Kidney epithelial cell (primary cell): ENCODE data around the gene AAR2. TPM values are rescaled to one million over a fixed set of nuclear protein-coding genes. Genes with fewer than 3 reads are reported as not detected.

Experiments used
- DNase-seq: peaks from one replicate; pipeline ENCODE4 v3.0.0-alpha.2; 2010; ENCODE audit warnings: low read depth
- H3K27me3 ChIP-seq: 2 replicates; pipeline ENCODE4 v1.6.0; 2011; ENCODE audit warnings: low read length; ENCODE audit not compliant: control insufficient read depth, insufficient read depth
- H3K36me3 ChIP-seq: 2 replicates; pipeline ENCODE4 v1.5.1; 2011; ENCODE audit warnings: low read length; ENCODE audit not compliant: control insufficient read depth, insufficient read depth
- H3K4me3 ChIP-seq: 2 replicates; pipeline ENCODE4 v1.5.1; 2011; ENCODE audit warnings: low read depth, mild to moderate bottlenecking, control low read depth, low read length
- total RNA-seq: library from RNA; depleted of rRNA; stranded (reverse); fragments of >200 nt; gene quantifications from 2 replicates; pipeline ENCODE4 v1.2.3, GENCODE V29; 2015
- TF ChIP-seq, protein P1 (sequence below): IDR thresholded peaks from 2 replicates; pipeline ENCODE4 v1.5.1; 2011; ENCODE audit warnings: mild to moderate bottlenecking, moderate library complexity, low read length, control low read depth, inconsistent platforms; ENCODE audit not compliant: insufficient read depth, poor library complexity, severe bottlenecking

AAR2 gene
- total RNA-seq, 1 donor from 2014 or later: 30.1 TPM

GRCh38 chr20:36228770-36229169, 7.5 kb upstream of the AAR2 start:
- no peaks in the 10 kb centered on the region for H3K27me3 ChIP-seq
- no peak for DNase-seq
- TF ChIP-seq, protein P1, sequence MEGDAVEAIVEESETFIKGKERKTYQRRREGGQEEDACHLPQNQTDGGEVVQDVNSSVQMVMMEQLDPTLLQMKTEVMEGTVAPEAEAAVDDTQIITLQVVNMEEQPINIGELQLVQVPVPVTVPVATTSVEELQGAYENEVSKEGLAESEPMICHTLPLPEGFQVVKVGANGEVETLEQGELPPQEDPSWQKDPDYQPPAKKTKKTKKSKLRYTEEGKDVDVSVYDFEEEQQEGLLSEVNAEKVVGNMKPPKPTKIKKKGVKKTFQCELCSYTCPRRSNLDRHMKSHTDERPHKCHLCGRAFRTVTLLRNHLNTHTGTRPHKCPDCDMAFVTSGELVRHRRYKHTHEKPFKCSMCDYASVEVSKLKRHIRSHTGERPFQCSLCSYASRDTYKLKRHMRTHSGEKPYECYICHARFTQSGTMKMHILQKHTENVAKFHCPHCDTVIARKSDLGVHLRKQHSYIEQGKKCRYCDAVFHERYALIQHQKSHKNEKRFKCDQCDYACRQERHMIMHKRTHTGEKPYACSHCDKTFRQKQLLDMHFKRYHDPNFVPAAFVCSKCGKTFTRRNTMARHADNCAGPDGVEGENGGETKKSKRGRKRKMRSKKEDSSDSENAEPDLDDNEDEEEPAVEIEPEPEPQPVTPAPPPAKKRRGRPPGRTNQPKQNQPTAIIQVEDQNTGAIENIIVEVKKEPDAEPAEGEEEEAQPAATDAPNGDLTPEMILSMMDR: no peak
- H3K4me3 ChIP-seq: no peak overlapping the region
- no peaks in the 10 kb centered on the region for H3K36me3 ChIP-seq

DNA sequence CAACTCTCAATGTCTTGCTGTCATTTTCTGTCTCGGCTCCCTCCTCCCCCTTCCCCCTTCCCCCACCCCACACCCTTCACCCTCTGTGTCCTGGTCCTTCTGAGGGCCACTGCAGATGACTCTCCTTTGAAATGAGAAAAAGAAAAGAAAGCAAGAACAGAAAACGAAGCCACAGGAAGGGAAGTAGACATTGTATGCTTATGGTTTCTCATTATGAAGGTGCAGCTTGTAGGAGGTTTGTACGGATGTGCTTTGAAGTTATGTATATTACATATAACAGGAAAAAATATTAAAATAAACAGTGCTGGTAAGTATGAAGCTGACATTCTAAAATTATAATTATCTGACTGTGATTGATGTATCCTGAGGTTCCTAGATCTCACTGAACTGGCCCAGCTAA, 6.3 kb upstream of the AAR2 start:
- Histone ChIP-seq H3K36me3 (no peaks in the 10 kb centered on the region), H3K27me3 (no peaks in the 10 kb centered on the region), H3K4me3 (no peak overlapping the region)
- TF ChIP-seq, protein P1: no peak
- DNase-seq: no peak

DNA sequence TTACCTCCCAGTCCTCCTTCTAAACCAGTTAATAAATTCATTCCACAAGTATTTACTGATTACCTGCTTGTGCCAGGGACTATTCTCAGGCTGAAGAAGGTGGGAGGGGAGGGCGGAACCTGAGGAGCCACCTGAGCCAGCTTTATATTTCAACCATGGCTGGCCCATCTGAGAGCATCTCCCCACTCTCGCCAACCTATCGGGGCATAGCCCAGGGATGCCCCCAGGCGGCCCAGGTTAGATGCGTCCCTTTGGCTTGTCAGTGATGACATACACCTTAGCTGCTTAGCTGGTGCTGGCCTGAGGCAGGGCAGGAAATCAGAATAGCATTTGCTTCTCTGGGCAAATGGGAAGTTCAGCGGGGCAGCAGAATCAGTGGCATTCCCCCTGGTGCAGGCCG, 4.9 kb upstream of the AAR2 start:
- no peak for DNase-seq
- no peaks in the 10 kb centered on the region for H3K27me3 ChIP-seq
- TF ChIP-seq, protein P1: no peak
- no peaks in the 10 kb centered on the region for H3K36me3 ChIP-seq
- H3K4me3 ChIP-seq: no peak overlapping the region

DNA sequence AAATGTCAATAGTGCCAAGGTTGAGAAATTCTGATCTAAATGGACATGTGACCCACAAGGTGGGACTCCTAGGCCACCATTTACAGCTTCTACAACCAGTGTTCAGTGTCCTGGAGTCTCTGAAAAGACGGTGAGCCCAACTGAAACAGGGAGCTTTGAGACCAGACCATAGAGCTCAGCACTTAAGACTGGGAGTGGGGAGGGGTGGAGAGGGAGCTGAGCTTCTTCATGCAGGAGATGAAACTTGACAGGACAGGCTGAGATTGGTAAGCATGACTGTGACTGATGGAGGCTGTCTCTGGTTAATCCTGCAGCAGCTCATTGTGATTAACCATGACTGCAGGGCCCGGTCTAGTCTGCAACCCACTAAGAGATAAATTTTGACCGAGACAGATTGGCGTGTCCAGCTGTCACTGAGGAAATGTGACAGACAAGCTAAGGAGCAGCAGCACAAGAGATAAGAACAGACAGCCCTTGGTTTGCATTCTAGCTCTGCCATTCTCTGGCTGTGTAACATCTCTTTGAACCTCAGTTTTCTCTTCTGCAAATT, 1.4 kb upstream of the AAR2 start:
- DNase-seq: no peak
- no peak overlapping the region for H3K4me3 ChIP-seq
- H3K27me3 ChIP-seq: no peaks in the 10 kb centered on the region
- H3K36me3 ChIP-seq: no peaks in the 10 kb centered on the region
- TF ChIP-seq, protein P1: no peak

- TF ChIP-seq, protein P1: no peak
- Histone ChIP-seq H3K27me3 (no peaks in the 10 kb centered on the region), H3K36me3 (peaks cover 2% of the 10 kb centered on the region), H3K4me3 (peak overlapping the region; percentile 92)
- no peak for DNase-seq
Measured at GRCh38 chr20:36236786-36237121, 476 bp downstream of the AAR2 start.

- TF ChIP-seq, protein P1: no peak
Measured at GRCh38 chr20:36237477-36237876, 1.2 kb downstream of the AAR2 start.

More at GRCh38 chr20:36237477-36237876, 1.2 kb downstream of the AAR2 start:
- no peak for DNase-seq
- Histone ChIP-seq H3K36me3 (peaks cover 2% of the 10 kb centered on the region), H3K4me3 (peak overlapping the region; percentile 92), H3K27me3 (no peaks in the 10 kb centered on the region)
